Uterus (tissue), 4 donors: ENCODE results near the gene TATDN3. TPM values are rescaled to one million over a fixed set of nuclear protein-coding genes. Genes with fewer than 3 reads are reported as not detected.
"Not testable (repeated sequence)": the region's sequence is repeated elsewhere in the genome, so short reads cannot be mapped to it uniquely, and the experiment has no call there.

Source experiments
- DNase-seq, 2 donors: peaks; one replicate each; pipeline ENCODE4 v3.0.0-alpha.2; 2019 to 2020
- H3K27ac ChIP-seq, 2 donors: fragments of 200-600 bp; sonication (generic); 1 replicate in 1 of 2; 2 replicates in 1 of 2; pipeline ENCODE4 v1.5.1; 2016 to 2018
- H3K27me3 ChIP-seq, 2 donors: fragments of 200-600 bp; sonication (generic); one replicate each; pipeline ENCODE4 v1.5.1; 2018 to 2019; ENCODE audit warnings: control low read depth in 1 of 2
- H3K36me3 ChIP-seq, 2 donors: fragments of 200-600 bp; sonication (generic); one replicate each; pipeline ENCODE4 v1.5.1; 2019; ENCODE audit warnings: control low read depth in 1 of 2
- H3K4me1 ChIP-seq, 2 donors: fragments of 200-600 bp; sonication (generic); one replicate each; pipeline ENCODE4 v1.5.1; 2018 to 2019; ENCODE audit warnings: control low read depth in 1 of 2
- H3K4me3 ChIP-seq, 2 donors: fragments of 200-600 bp; sonication (generic); 1 replicate in 1 of 2; 2 replicates in 1 of 2; pipeline ENCODE4 v1.5.1; 2018 to 2019; ENCODE audit warnings: mild to moderate bottlenecking in 1 of 2
- H3K9me3 ChIP-seq, 2 donors: fragments of 200-600 bp; sonication (generic); one replicate each; pipeline ENCODE4 v1.5.1; 2019; ENCODE audit warnings: control low read depth in 1 of 2
- POLR2A ChIP-seq, 2 donors: fragments of 450-650 bp; IDR thresholded peaks; one replicate each; pipeline ENCODE4 v1.6.1; 2016; ENCODE audit warnings: antibody characterized with exemption in 2 of 2, mild to moderate bottlenecking in 1 of 2, moderate library complexity in 1 of 2
- intact Hi-C: fragments of 100-400 bp; cut with DNase I; formaldehyde crosslinking; loops from one replicate; pipeline ENCODE4 v1.15.1; 2023; ENCODE audit warnings: low total_unique reads
- small RNA-seq: library from RNA; depleted of rRNA; stranded (forward); fragments of <200 nt; gene quantifications from one replicate; pipeline ENCODE3, GENCODE V24; 2016
- total RNA-seq, 4 donors: library from RNA; depleted of rRNA in 3 of 4; stranded (reverse); fragments of >200 nt in 3 of 4; gene quantifications; one replicate each; pipeline versions ENCODE4 v1.1.0 to v1.2.4, GENCODE V29; 2014 to 2023
- TF ChIP-seq, protein P1 (sequence below), 4 experiments: fragments of 200-600 bp in 2 of 4; fragments of 450-650 bp in 2 of 4; sonication (generic) in 2 of 4; IDR thresholded peaks; one replicate each; pipeline ENCODE4 v1.5.1; 2016 to 2019; ENCODE audit warnings: antibody characterized with exemption in 4 of 4, mild to moderate bottlenecking in 2 of 4, moderate library complexity in 1 of 4
- donor health status: DM: yes; HTN: yes; CAD: no.

TATDN3 gene
- total RNA-seq, 4 donors from 2014 or later, result 8.2 to 27.4 (median 17.5) TPM

DNA sequence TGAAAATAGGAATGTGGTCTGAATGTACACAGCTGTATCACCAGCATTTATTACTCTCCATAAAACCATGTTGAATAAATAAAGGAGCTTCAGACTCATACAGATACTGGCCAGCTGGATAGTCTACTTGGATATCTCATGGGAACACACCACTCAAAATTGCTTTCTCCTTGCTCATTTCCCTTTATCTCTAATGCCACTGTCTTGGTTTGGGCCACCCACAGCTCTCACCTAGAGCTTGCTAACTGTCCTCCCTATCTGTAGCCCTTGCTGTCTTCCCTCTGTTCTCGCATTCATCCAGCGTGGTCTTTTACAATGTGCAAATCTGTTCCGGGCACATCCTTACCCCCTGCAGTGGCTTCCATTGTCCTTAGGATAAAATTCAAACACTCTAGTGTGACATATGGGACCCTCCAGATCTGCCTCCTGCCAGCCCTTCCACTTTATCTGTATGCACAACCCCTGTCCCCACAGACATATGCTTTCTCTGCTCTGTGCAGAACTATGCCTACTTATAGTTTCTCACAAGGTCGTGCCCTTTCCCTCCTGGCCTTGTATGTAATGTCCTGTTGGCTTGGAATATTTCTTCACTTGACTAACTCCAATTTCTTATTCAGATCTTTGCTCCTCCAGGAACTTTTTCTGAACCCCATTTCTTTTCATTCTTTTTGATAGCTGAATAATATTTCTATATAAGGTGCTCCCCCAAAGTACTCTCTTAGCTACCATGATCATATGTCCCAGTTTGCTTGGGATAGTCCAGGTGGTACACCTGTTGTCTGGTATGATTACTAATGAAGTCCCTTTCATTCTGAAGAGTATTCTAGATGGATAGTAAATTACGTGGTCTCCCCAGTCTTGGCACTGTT, 69.3 kb downstream of the TATDN3 start:
- H3K4me1 ChIP-seq, result no peaks in the 10 kb centered on the region
- no peaks in the 10 kb centered on the region for H3K27me3 ChIP-seq
- no peak for DNase-seq
- TF ChIP-seq, protein P1, sequence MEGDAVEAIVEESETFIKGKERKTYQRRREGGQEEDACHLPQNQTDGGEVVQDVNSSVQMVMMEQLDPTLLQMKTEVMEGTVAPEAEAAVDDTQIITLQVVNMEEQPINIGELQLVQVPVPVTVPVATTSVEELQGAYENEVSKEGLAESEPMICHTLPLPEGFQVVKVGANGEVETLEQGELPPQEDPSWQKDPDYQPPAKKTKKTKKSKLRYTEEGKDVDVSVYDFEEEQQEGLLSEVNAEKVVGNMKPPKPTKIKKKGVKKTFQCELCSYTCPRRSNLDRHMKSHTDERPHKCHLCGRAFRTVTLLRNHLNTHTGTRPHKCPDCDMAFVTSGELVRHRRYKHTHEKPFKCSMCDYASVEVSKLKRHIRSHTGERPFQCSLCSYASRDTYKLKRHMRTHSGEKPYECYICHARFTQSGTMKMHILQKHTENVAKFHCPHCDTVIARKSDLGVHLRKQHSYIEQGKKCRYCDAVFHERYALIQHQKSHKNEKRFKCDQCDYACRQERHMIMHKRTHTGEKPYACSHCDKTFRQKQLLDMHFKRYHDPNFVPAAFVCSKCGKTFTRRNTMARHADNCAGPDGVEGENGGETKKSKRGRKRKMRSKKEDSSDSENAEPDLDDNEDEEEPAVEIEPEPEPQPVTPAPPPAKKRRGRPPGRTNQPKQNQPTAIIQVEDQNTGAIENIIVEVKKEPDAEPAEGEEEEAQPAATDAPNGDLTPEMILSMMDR (IDR thresholded peaks at IDR 0.05), result no peak
- no peak for TF ChIP-seq POLR2A (IDR thresholded peaks at IDR 0.05)
- no peaks in the 10 kb centered on the region for H3K36me3 ChIP-seq
- H3K27ac ChIP-seq, result no peak overlapping the region
- H3K9me3 ChIP-seq, result no peaks in the 10 kb centered on the region
- intact Hi-C loops, result no loop called here
- no peak overlapping the region for H3K4me3 ChIP-seq

DNA sequence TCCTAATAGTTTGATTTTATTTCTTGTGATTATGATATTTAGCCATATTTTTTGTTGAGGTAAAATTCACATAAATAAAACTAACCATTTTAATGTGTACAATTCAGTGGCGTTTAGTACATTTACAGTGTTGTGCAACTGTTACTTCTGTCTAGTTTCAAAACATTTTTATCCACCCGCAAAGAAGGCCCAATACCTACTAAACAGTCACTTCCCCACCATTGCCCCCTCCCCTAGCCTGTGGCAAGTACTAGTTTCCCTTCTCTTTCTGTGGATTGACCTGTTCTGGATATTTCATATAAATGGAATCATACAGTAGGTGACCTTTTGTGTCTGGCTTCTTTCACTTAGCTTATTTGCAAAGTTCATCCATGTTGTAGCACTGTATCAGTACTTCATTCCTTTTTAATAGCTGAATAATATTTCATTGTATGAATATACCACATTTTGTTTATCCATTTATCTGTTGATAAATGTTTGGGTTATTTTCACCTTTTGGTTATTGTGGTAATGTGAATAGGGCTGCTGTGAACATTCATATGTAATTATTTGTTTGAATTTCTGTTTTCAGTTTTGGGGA, 70.5 kb downstream of the TATDN3 start:
- Histone ChIP-seq H3K27ac (no peak overlapping the region), H3K27me3 (no peaks in the 10 kb centered on the region), H3K36me3 (no peaks in the 10 kb centered on the region), H3K9me3 (no peaks in the 10 kb centered on the region), H3K4me3 (no peak overlapping the region), H3K4me1 (no peaks in the 10 kb centered on the region)
- no peak for DNase-seq
- TF ChIP-seq POLR2A (IDR thresholded peaks at IDR 0.05), result no peak
- TF ChIP-seq, protein P1 (IDR thresholded peaks at IDR 0.05), result no peak
- intact Hi-C loops, result no loop called here

DNA sequence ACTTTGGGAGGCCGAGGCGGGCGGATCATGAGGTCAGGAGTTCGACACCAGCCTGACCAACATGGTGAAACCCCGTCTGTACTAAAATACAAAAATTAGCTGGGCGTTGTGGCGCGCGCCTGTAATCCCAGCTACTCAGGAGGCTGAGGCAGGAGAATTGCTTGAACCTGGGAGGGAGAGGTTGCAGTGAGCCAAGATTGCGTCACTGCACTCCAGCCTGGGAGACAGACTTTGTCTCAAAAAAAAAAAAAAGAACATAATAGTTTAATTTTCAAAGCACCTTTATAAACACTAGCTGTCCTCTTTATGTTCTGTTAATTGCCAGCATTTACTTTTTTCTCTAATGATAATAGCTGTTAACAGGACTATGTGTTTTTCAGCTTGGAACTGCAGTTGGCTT, 71.7 kb downstream of the TATDN3 start:
- H3K27me3 ChIP-seq, intact Hi-C loops, H3K4me3 ChIP-seq, H3K9me3 ChIP-seq, H3K27ac ChIP-seq, H3K4me1 ChIP-seq, H3K36me3 ChIP-seq, DNase-seq: not testable (repeated sequence)

DNA sequence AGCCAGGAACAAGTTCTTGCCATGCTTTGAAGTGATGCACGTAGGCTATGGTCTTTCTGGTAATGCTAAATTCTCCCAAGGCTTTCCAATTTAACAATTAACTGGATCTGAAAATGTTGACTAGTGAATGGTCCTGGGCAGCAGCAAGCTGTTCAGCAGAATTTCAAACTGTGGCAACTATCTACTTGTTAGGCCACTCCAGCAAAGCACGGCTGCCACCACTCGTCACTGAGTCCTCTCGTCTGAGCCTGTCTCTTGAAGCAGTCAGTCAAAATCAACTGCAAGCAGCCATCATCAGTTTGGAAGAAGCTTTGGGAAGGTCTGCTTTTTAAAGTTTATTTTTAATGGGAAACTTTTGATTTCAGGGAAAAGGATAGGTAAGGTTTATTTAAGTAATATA, 72.5 kb downstream of the TATDN3 start:
- Histone ChIP-seq H3K36me3 (no peaks in the 10 kb centered on the region), H3K27ac (no peak overlapping the region), H3K4me1 (no peaks in the 10 kb centered on the region), H3K4me3 (no peak overlapping the region), H3K27me3 (no peaks in the 10 kb centered on the region), H3K9me3 (no peaks in the 10 kb centered on the region)
- intact Hi-C loops, result no loop called here
- no peak for DNase-seq
- TF ChIP-seq, protein P1 (IDR thresholded peaks at IDR 0.05), result no peak
- TF ChIP-seq POLR2A (IDR thresholded peaks at IDR 0.05), result no peak

Small RNAs within 50 kb of the gene (small RNA-seq; reads per million reads assigned to genes)
- gene AC104333.1, result not detected
- not detected for gene AC104333.2

Other genes starting within 250 kb of the TATDN3 start
- 10 to 100 TPM in 3 of 4 donors, 1 to 10 TPM in 1; 1.8 to 42.6 (median 24.4) TPM for gene ATF3, start 183.1 kb upstream of the TATDN3 start, total RNA-seq
- gene BATF3, start 92.1 kb upstream of the TATDN3 start, total RNA-seq, result 10 to 100 TPM in 1 of 4 donors, 1 to 10 TPM in 2, not detected in 1; 3.0 to 10.3 (median 3.5) TPM
- 10 to 100 TPM; 39.1 to 73.8 (median 60.5) TPM for gene NSL1, start 117 bp upstream of the TATDN3 start, total RNA-seq
- not detected for gene SPATA45, start 55.8 kb downstream of the TATDN3 start, total RNA-seq
- gene FLVCR1, start 66.4 kb downstream of the TATDN3 start, total RNA-seq, result 10 to 100 TPM in 2 of 4 donors, 1 to 10 TPM in 2; 2.0 to 28.9 (median 7.6) TPM
- 10 to 100 TPM in 1 of 4 donors, 1 to 10 TPM in 1, under 1 TPM in 2; under 0.01 to 17.2 (median 1.1) TPM for gene VASH2, start 158.6 kb downstream of the TATDN3 start, total RNA-seq
- 10 to 100 TPM; 37.1 to 79.9 (median 59.4) TPM for gene ANGEL2, start 224.0 kb downstream of the TATDN3 start, total RNA-seq